Measurements from ENCODE around the gene SUPT5H. TPM values are rescaled to one million over a fixed set of nuclear protein-coding genes. Genes with fewer than 3 reads are reported as not detected.

The SUPT5H gene
- total and polyA plus RNA-seq, 2 of the 13 experiments (the other 11 are each of a cell fraction or from before 2014, with no cell fraction given) = 48.2 to 51.7 TPM

- TF ChIP-seq ZNF142 (CRISPR knock-in tag; IDR thresholded peaks at IDR 0.05) (peak; percentile 83; the same call in 1 of the 2 replicates), GLMP (CRISPR knock-in tag; IDR thresholded peaks at IDR 0.05; ENCODE audit: borderline replicate concordance) (no peak), ASH2L (IDR thresholded peaks at IDR 0.05; ENCODE audit: insufficient read length, low read depth, low read length) (peak; percentile 61), KDM5A (IDR thresholded peaks at IDR 0.05; ENCODE audit: borderline replicate concordance, low read length) (peak; percentile 78; the same call in 1 of the 2 replicates), PAXIP1 (CRISPR knock-in tag; conservative IDR thresholded peaks at IDR 0.05) (peak; percentile 63), GATAD2A (CRISPR knock-in tag; IDR thresholded peaks at IDR 0.05) (peak; percentile 72), ZNF354B (CRISPR knock-in tag; IDR thresholded peaks at IDR 0.05) (0 out of 2 replicates have a peak, but pooled peaks have one; percentile 43), RBAK (CRISPR knock-in tag; IDR thresholded peaks at IDR 0.05) (peak; percentile 45; the same call in 1 of the 2 replicates), STAG1 (CRISPR knock-in tag; IDR thresholded peaks at IDR 0.05) (no peak; the same call in 1 of the 2 replicates), RARG (CRISPR knock-in tag; IDR thresholded peaks at IDR 0.05; ENCODE audit: low read depth) (peak; percentile 90; the same call in 1 of the 2 replicates), TAF1 (CRISPR knock-in tag; IDR thresholded peaks at IDR 0.05) (peak; percentile 99), NR2F1 (CRISPR knock-in tag; IDR thresholded peaks at IDR 0.05) (peak in 1 of 2 experiments; percentile 11; a peak in 1 of 4 replicates), NCOA5 (CRISPR knock-in tag; IDR thresholded peaks at IDR 0.05) (no peak), ZNF563 (CRISPR knock-in tag; IDR thresholded peaks at IDR 0.05) (peak; percentile 72; the same call in 1 of the 2 replicates), ZKSCAN5 (CRISPR knock-in tag; IDR thresholded peaks at IDR 0.05) (no peak), ZNF740 (CRISPR knock-in tag; IDR thresholded peaks at IDR 0.05) (no peak), ZNF10 (CRISPR knock-in tag; IDR thresholded peaks at IDR 0.05; ENCODE audit: borderline replicate concordance, low read depth) (no peak), PHF21A (CRISPR knock-in tag; IDR thresholded peaks at IDR 0.05) (peak; percentile 40; the same call in 1 of the 2 replicates)
These were observed 9.7 kb upstream of the SUPT5H start, which contains the start of gene RPS16 (continued) for GRCh38 chr19:39435499-39436349.
